Mesodermal cell (in vitro differentiated cells): ENCODE results near the gene POFUT2.

ENCODE experiments used
- H3K27ac ChIP-seq: 2 replicates; pipeline ENCODE4 v1.7.0; 2013; ENCODE audit warnings: mild to moderate bottlenecking, low read depth, low read length, moderate library complexity; ENCODE audit not compliant: severe bottlenecking
- H3K36me3 ChIP-seq: 2 replicates; pipeline ENCODE4 v1.7.1; 2013; ENCODE audit warnings: mild to moderate bottlenecking, low read length, moderate library complexity; ENCODE audit not compliant: control insufficient read depth, insufficient read depth
- H3K4me1 ChIP-seq: one replicate; pipeline ENCODE4 v1.7.1; 2013; ENCODE audit warnings: mild to moderate bottlenecking, low read length; ENCODE audit not compliant: insufficient read depth, control insufficient read depth, poor library complexity, severe bottlenecking
- H3K4me3 ChIP-seq: 2 replicates; pipeline ENCODE4 v1.7.0; 2013; ENCODE audit warnings: low read length, control low read depth, mild to moderate bottlenecking; ENCODE audit not compliant: insufficient read depth, poor library complexity, severe bottlenecking; ENCODE audit errors: extremely low read depth
- H3K9me3 ChIP-seq: 2 replicates; pipeline ENCODE4 v1.7.1; 2013; ENCODE audit warnings: mild to moderate bottlenecking, low read length, moderate library complexity; ENCODE audit not compliant: control insufficient read depth
- WGBS, 2 experiments: methylation state at CpG; one replicate each; pipeline ENCODE4 v1.1.5; 2013; ENCODE audit warnings: missing lambda C conversion rate in 2 of 2; ENCODE audit not compliant: insufficient coverage in 2 of 2; 5-methylcytosine and 5-hydroxymethylcytosine counted together

Gene POFUT2

DNA sequence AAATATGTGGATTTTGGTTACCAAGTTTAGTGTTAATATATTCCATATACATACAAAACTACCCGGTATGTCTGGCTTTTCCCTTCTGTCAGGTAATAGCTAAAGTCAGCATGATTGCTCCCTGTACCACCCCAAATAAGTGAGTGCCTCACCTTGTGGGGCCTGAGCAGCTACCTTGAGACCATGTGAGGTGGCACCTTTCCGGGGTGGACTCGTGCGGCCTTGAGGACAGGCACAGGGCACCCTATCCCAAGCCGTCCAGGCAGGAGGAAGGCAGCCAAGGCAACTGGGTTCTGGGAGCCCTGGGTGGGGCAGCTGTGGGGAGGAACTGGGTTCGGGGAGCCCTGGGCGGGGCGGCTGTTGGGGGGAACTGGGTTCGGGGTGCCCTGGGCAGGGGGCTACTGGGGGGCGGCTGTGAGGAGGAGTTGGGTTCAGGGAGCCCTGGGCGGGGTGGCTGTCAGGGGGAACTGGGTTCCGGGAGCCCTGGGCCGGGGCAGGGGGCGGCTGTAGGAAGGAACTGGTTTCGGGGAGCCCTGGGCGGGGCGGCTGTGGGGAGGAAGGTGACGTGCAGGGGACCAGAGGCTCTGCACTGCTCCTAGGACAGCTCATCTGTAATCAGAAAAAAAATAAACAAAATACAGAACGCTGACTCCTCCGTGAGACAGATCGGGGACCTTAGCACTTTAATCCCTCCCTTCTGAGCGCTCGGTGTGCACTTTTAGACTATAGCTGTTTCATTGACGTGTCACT, 63.3 kb downstream of the POFUT2 start:
- 92 to 94% methylated on average over 11 to 16 of the region's 24 CpGs for WGBS, 2 experiments
- H3K27ac ChIP-seq, result no peak overlapping the region
- no peak overlapping the region for H3K4me3 ChIP-seq
- H3K9me3 ChIP-seq, result no peaks in the 10 kb centered on the region
- peaks cover 21% of the 10 kb centered on the region for H3K36me3 ChIP-seq
- peaks cover 37% of the 10 kb centered on the region for H3K4me1 ChIP-seq

DNA sequence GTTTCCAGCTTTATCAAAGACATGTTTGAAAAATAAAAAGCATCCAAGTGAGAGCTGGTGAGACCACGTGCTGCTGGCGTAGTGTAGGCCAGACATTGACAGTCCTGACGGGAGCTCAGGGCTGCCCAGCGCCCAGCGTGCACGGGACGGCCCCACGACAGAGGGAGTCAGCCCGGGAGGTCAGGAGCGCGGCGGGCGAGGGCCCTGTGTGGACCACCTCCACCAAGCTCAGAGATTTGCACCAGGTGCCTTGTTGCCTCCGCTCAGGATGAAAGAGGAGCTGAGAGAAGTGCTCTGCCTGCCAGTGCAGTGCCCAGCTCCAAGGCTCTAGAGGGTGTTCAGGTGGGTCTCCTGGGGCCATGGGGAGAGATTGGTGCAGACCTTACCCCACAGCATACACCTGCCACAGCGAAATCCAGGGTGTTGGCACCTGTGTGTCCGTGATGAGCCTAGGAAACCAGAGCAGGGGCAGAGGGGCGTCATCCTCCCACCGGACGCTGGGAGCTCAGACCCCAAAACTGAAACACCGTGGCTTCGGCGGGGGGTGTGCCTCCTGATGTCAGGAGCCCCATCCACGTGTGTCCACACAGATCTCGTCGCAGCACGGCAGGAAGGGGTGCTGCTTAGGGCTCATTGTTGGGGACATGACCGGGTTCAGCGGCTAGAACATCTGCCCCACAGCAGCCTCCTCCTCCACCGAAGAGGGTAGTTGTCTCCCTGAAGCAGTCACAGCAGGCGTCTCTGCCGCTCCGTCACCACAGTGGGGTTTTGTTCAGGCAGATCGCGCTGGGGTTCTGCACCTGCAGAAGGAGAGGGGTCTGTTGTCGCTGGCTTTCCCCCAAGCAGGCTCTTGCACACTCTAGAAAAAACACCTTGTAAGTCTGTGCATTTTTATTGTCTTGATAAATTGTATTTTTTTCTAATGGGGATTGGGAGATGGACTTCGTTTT, 64.2 kb downstream of the POFUT2 start:
- Histone ChIP-seq H3K36me3 (peaks cover 21% of the 10 kb centered on the region), H3K4me1 (peaks cover 29% of the 10 kb centered on the region), H3K27ac (no peak overlapping the region), H3K9me3 (no peaks in the 10 kb centered on the region), H3K4me3 (no peak overlapping the region)
- 94 to 96% methylated on average over 28 to 34 of the region's 36 CpGs for WGBS, 2 experiments

DNA sequence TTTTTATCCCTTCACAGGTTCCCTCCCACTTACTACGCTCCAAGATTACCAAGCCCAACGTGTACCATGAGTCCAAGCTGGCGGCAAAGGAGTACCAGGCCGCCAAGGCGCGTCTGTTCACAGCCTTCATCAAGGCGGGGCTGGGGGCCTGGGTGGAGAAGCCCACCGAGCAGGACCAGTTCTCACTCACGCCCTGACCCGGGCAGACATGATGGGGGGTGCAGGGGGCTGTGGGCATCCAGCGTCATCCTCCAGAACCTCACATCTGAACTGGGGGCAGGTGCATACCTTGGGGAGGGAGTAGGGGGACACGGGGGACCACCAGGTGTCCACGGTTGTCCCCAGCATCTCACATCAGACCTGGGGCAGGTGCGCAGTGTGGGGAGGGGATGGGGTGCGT, 65.7 kb downstream of the POFUT2 start:
- 93 to 100% methylated on average over 10 to 13 of the region's 15 CpGs for WGBS, 2 experiments
- no peak overlapping the region for H3K4me3 ChIP-seq
- peaks cover 25% of the 10 kb centered on the region for H3K36me3 ChIP-seq
- H3K9me3 ChIP-seq, result no peaks in the 10 kb centered on the region
- H3K27ac ChIP-seq, result no peak overlapping the region
- H3K4me1 ChIP-seq, result peaks cover 17% of the 10 kb centered on the region

DNA sequence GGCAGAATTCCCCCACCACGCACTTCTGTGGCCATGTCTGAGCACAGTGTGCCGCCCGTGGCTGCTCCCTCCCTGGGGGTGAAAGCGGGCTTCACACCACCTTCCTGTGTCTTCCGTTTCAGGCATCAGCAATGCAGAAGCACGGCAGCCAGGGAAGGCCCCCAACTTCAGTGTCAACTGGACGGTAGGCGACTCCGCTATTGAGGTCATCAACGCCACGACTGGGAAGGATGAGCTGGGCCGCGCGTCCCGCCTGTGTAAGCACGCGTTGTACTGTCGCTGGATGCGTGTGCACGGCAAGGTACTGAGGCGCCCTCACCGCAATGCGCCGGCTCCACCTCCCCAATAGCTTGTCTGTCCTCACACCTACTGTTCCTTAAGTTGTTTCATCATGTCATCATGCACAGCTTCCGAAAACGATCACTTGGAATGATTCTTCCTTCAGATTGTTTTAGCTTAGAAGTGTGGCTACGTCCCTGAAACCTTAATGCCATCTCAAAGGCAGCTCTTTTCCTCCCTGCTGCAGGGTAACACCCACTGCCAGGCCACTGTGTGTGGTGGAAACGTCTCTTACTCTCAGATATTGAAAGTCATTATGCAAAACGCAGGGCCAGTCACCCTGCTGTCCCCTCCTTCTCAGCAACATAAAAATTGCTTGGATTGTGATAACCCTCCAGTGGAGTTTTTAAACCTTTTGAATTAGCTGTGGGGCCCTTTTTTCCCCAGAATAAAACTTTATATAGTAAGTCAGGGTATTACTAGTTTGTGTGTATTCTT, 66.8 kb downstream of the POFUT2 start:
- Histone ChIP-seq H3K4me1 (peaks cover 7% of the 10 kb centered on the region), H3K9me3 (no peaks in the 10 kb centered on the region), H3K4me3 (no peak overlapping the region), H3K27ac (no peak overlapping the region), H3K36me3 (peaks cover 25% of the 10 kb centered on the region)
- WGBS, 2 experiments, result 93 to 98% methylated on average over 27 to 28 of the region's 29 CpGs

DNA sequence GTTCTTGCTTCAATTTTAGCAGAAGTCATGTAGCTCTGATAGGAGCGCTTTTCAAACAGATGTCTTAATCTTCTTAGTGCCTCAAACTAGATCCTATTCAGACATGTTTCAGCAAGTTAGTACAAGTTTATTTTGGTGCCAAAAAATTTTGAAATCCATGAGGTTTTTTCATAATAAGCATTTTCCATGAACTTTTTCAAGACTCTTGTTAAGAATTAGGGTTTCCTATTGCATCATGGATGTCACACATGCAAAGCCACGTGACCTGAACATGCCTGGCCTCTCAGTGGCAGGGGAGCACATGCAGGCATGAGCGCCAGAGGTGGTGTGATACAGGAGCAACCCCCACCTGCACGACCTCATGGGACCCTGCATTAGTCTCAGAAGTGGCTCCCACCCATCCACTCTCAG, 67.6 kb downstream of the POFUT2 start:
- Histone ChIP-seq H3K4me3 (no peak overlapping the region), H3K9me3 (no peaks in the 10 kb centered on the region), H3K36me3 (peaks cover 28% of the 10 kb centered on the region), H3K4me1 (no peaks in the 10 kb centered on the region), H3K27ac (no peak overlapping the region)
- 89 to 95% methylated on average over 3 to 4 of the region's 4 CpGs for WGBS, 2 experiments

DNA sequence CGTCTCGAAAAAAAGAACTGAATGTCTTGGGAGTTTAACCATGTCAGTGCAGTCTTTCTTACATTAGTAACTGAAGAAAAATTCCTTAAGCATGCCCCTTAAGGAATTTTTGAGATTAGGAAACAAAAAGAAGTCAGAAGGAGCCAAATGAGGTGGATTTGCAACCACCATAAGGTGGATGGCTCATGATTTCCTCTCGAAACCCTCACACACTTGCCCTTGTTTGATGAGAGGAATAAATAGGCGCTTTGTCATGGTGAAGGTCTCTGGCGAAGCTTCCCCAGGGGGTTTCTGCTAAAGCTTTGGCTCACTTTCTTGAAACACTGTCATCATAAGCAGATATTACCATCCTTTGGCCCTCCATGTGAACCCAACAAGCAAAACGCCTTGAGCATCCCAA, 68.2 kb downstream of the POFUT2 start:
- Histone ChIP-seq H3K27ac (no peak overlapping the region), H3K36me3 (peaks cover 30% of the 10 kb centered on the region), H3K9me3 (no peaks in the 10 kb centered on the region), H3K4me1 (no peaks in the 10 kb centered on the region), H3K4me3 (no peak overlapping the region)
- 97 to 100% methylated on average over 5 of the region's 6 CpGs for WGBS, 2 experiments

DNA sequence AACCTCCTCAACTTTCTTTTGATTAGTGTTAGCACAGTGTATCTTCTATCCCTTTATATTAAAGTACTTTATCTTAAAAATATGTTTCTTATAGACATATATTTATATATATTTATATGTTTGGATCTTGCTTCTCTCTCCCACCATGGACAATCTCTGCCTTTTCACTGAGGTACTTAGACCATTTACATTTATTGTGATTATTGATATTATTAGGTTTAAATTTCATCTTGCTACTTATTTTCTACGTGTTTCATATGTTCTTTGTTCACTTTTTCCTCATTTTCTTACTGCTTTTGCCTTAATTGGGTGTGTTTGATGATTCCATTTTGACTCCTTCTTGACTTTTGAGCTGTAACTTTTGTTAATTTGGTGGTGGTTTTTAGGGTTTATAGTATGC, 70.7 kb downstream of the POFUT2 start:
- H3K4me3 ChIP-seq, result no peak overlapping the region
- no peak overlapping the region for H3K27ac ChIP-seq
- H3K36me3 ChIP-seq, result peaks cover 27% of the 10 kb centered on the region
- no CpG with 5 or more reads among the region's 1 CpG for WGBS, 2 experiments
- H3K9me3 ChIP-seq, result no peaks in the 10 kb centered on the region
- no peaks in the 10 kb centered on the region for H3K4me1 ChIP-seq

DNA sequence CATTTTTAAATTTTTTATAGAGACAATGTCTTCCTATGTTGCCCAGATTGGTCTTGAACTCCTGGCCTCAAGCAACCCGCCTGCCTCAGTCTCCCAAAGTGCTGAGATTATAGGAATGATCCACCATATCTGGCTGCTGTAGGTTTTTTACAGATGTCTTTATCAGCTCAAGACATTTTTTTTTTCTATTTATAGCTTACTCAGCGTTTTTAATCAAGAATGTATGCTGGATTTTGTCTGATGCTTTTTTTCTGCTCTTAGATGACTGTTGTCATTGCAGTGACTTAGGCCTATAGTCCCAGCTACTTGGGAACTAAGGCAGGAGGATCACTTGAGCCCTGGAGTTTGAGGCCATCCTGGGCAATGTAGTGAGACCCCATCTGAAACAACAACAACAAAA, 72.5 kb downstream of the POFUT2 start:
- Histone ChIP-seq H3K9me3 (no peaks in the 10 kb centered on the region), H3K36me3 (peaks cover 25% of the 10 kb centered on the region), H3K4me1 (no peaks in the 10 kb centered on the region), H3K27ac (no peak overlapping the region), H3K4me3 (no peak overlapping the region)
- WGBS, 2 experiments, result 100% methylated on average over 1 of the region's 2 CpGs; no CpG with 5 or more reads in 1 of the 2 experiments
